GM19438 (cell line): ENCODE data around the gene RAP1GAP2.
"Not testable (repeated sequence)": the region's sequence is repeated elsewhere in the genome, so short reads cannot be mapped to it uniquely, and the experiment has no call there.

Experiments used
- ATAC-seq: cut with Tn5 transposase; IDR thresholded peaks from one replicate; pipeline ENCODE4 v1.9.1; 2021; ENCODE audit warnings: low read depth; ENCODE audit not compliant: unreplicated experiment

The RAP1GAP2 gene

DNA sequence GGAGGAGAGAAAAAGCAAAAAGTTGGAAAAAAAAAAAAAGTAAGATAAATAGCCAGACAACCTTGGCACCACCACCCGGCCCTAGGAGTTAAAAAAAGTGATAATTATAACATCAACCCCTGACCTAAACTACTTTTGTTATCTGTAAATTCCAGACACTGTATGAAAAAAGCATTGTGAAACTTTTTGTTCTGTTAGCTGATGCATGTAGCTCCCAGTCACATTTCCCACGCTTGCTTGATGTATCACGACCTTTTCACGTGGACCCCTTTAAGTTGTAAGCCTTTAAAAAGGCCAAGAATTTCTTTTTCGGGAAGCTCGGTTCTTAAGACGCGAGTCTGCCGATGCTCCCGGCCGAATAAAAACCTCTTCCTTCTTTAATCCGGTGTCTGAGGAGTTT is 10.9 kb upstream of the RAP1GAP2 start:
- not testable (repeated sequence) for ATAC-seq

DNA sequence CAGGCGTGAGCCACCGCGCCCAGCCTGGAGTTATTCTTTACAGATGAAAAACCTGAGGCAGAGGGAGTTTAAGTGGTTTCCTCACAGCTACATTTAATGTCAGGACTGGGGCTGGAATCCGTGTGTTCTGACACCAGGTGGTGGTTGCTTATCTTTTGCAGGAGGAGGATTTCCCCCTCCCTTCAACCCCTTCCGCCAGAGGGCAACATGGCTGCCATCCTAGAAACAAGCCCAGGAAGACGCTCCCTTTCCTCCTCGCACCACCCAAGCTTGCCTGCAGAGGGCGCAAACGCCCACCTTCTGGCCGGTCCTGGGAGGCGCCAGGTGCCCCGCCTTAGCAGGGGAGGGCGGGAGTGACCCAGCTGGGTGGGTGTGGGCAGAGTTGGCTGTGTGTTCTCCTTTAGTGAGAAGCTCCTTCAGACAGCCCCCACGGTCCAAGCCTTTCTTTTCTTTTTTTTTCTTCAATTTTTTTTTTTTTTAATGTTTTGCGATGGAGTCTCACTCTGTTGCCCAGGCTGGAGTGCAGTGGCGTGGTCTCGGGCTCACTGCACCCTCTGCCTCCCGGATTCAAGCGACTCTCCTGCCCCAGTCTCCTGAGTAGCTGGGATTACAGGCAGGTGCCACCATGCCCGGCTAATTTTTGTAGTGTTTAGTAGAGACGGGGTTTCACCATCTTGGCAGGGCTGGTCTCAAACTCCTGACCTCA is 9.9 kb upstream of the RAP1GAP2 start:
- ATAC-seq = peak; percentile 85

DNA sequence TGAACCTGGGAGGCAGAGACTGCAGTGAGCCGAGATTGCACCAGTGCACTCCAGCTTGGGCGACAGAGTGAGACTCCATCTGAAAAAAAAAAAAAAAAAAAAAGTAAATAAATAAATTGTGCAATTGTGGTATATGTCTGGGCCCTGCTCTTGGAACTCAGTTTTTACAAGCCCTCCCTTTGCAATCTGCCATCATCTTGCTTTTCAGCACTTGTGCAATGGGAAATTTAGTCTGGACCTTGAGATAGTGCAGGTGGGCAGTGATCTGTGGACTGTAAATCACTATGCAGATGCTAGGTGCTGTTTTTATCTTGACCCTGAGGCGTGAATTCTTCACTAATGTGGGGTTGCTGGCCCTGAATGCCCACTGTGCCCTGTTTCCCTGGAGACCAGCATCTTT is 6.5 kb upstream of the RAP1GAP2 start:
- ATAC-seq = no peak

DNA sequence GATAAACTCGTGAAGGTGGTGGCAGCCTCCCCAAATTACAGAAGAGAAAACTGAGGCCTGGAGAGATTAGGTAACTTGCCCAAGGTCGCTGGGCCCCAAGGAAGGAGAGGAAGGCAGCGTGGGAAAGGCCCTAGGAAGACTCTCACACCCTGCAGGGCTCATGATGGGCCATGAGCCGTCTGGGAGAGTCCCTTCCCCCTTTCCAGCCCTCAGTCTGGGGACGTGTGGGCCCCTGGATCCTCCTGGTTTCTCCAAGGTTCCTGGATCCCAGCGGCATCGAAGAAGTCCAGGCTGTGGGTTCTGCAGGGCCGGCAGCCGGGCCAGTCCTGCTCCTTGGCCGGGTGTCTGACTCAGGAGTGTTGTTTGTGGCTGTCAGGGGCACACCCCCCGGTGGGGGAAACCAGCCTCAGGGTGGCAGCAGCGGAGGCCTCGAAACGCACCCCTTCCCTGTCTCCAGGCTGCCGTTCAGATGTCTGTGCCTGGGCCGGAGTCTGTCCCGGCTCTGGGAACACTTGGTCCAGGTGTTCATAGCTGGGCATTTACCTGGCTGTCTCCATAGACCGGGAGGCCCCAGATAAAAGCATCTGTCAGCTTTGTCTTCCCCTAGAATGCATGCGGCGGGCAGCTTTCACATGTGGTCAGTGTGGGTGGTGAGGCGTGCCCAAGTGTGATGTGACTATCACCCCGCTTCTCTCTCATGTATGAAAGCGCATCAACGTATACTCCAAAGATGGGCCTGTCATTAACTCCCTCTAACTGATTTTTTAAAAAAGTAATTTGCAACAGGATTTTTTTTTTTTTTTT is 3.7 kb upstream of the RAP1GAP2 start:
- no peak for ATAC-seq

DNA sequence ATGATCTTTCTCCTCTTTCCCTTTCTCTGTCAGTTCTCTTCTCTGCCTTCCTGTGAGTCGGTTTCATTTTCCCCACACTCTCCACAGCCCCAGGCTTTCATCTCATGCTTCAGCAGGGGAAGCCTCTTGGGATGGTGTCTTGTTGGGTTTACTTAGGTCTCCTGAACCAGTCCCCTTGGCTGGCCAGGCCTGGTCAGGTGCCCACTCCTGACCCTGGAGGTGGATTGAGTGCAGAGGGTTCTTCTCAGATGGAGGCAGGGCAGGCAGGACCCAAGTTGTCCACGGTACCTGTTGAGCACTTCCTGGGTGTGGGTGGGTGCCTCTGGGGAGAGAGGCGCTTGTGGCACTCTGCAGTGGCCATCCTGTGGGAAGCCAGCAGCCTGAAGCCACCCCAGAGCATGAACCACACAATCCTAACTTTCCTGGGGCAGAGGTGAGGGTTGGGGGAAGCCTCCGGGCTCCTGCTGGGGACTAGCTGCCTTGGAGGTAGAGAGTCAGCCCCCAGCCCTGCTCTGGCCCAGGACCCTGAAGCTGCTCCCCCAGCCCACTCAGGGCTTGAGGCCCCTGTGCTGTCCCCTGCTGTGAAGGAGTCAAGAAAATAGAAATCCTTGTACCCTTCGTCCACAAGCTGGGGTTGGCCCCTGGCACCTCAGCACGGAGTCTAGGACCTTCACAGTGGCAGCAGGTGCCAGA is 2.0 kb upstream of the RAP1GAP2 start:
- no peak for ATAC-seq

DNA sequence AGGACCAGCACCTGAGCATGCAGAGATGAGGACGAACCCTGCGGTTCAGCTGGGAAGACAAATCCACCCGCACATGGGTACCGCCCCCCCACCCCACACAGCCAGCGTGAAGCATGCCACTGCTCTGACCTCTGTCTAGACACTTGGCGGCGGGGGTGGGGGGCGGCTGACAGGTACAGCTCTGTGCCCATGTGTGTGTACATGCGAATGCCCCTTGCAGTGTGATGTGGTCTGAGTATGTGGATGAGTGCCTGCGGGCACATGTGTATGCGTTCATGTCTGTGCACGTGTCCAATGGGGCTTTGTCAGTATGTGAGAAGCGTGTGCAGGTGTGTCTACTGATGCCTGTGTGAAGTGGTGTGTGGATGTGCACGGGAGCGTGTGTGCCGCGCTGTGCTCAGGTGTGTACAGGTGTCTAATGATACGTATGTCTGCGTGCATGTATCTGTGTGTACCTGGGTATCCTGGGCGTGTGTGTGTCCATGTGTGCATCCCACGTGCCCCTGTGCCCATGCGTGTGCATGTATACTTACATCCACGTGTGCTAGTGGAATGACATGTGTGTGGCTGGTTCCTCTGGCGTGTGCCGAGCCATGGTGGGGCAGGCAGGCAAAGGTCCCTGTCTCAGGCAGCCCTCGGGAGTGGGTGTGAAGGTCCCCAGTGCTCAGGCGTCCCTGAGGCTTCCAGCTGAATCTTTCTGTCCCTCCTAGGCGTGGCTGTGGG is 636 bp upstream of the RAP1GAP2 start:
- no peak for ATAC-seq

DNA sequence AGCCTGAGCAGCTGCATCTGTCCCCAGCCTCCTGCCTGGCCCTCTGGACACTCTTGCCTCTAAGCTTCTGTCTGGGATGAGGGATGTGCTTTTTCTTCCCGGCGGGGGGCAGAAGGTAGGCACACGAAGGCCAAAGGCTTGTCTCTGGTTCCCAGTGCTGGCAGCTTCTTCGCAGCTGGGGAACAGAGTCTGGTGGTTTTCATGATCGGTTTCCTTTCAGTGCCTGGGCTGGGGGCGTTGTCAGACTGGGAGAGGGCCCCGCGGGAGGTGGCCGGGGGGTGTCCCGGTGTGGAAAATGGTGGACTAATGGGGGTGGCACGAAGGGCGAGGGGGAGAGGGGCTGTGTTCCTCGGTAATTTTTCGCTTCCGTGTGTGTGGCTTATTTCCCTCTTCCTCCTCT is 988 bp downstream of the RAP1GAP2 start:
- ATAC-seq = no peak

DNA sequence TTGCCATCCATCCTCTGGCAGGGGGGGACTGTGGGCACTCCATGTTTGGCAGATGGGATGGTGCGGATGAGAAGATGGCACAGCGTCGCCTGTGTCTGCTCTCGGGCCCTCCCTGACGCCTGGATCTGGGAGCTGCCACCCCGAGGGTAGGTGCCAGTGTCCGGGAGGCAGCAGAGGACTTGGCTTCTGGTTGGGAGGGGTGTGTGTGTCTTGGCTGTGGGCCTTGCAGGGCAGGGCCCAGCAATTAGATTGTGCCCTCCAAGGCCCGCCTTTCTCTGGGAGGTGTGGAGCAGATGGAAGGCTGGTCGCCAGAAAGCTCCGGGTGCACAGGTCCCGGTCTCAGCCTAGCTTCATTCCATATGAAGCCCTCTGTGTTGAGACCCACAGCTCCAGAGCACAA is 1.4 kb downstream of the RAP1GAP2 start:
- ATAC-seq = no peak

DNA sequence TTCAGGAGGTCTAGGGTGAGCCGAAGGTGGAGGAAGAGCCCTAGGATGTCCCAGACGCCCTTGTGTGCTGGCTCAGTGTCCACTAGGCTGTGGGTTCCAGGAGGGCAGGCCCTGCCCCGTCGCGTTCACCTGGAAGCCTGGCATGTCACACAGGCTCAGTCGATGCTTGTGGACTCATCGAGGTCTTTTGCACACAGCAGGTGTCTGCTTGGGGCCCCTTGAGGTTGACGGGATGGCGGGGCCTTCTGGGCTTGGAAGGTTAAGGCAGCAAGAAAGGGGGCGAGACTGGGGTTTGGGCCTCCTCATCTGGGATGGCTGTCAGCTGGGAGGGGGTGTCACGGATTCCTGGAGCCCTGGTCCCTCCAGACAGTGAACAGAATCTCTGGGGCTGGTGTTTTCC is 1.9 kb downstream of the RAP1GAP2 start:
- no peak for ATAC-seq

DNA sequence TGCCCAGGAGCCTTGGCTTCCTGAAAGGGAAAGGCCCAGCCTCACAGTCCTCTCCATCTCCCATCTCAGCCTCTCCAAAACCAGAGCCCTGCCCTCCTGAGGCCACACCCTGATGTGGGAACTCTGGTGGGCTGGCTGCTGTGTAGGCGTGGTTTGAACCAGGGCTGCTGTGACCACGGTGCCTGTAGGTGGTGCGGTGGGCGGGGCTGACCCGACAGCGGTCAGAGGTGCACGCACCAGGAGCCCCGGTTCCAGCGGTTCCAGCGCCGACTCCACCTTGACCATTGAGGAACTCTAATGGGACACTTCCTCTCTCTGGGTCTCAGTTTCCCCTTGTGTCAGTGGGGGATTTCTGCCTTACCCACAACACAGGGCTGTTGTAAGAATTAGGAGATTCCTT is 2.4 kb downstream of the RAP1GAP2 start:
- ATAC-seq = no peak

DNA sequence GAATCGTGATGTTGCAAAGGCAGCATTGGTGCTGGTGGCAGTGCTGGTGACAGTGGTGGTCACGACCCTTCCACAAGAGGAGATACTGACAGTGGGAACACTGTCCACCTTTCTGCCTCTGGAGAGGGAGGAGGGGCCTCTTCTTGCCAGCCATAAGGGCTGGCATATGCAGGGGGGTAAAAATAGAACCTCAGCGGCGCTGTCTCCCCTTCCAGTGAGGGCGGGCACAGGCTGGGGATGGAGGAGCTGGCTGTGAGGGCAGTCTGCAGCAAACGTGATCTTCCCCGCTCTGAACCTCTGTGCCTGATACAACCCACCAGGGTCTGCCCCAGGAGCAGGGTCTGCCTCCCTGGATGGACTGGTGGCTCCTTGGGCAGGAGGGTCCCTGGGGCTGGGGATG is 3.4 kb downstream of the RAP1GAP2 start:
- no peak for ATAC-seq

DNA sequence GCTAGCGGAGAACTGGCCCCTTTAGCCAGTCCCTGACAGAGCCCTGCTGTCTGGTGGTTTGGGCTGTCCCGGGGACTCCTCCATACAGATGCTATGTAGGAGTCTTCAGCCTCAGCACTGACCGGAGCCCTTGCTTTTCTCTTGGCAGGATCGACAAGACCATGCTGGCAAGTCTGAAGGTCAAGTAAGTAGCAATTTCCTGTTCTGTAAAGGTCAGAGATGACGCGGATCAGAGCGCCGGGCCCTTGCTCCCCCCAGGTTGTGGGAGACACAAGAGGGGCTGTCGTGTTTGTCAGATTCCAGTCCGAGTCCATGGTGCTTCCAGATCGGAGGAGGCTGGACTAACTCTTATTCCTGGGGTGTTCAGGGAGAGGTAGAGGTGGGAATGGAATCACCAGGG is 4.1 kb downstream of the RAP1GAP2 start:
- no peak for ATAC-seq

DNA sequence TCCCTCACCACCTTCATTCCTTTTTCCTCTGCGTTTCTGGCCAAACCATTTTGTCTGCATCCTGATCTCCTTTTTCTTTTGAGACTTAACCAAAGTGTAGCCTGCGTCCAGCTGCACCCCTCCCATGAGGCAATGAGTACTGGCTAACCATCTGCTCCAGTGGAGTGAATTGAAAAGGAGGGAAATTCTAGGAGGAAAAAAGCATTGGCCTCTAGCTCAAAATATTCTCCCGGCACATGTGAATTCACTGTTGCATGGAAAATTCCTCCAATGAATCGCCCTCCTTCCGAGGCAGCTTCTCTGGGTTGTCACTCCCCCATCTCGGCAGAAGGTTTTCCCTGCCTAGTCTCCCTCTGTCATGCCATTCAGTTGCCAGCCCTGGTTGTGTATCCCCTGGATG is 5.6 kb downstream of the RAP1GAP2 start:
- no peak for ATAC-seq

DNA sequence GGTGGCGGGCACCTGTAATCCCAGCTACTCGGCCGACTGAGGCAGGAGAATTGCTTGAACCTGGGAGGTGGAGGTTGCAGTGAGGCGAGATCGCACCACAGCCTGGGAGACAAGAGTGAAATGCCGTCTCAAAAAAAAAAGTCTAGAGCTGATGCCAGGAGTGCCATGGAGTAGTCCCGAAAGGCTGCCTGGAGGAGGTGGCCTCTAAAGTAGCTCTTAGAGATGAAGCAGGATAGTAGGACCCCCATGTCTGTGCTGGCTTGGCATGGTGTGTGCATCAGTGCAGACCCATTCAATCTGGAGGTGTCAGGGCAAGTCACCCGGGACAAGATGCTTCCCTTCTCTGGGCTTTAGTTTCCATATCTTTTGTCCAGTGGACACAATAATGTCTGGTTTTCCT is 6.3 kb downstream of the RAP1GAP2 start:
- no peak for ATAC-seq

DNA sequence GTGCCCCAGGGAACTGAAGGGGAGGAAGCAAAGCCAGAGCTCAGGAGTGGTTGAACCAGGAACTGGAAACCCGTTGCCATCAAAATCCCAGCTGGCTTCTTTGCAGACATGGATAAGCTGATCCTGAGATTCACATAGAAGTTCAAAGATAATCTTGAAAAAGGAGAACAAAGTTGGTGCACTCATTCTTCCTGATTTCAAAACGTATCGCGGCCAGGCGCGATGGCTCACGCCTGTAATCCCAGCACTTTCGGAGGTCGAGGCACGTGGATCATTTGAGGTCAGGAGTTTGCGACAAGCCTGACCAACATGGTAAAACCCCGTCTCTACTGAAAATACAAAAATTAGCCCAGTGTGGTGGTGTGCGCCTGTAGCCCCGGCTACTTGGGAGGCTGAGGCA is 7.1 kb downstream of the RAP1GAP2 start:
- ATAC-seq = no peak

DNA sequence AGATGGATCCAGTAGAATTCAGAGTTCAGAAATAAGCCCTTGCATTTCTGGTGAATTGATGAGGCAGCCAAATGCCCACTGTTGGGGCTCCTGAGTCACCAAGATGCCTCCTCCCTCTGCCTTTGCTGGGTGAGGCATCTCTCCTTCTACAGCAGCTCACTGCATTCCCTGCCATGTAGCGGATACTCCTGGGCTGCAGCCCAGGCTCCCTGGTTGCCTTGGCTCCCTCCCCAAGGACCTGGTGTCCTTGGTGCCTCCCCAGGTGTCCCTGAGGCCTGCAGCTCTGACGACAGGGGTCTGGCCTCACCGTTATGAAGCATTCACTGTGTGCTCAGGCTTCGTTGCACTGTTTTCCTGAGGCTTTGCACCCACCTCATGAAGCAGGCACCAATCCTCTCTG is 7.7 kb downstream of the RAP1GAP2 start:
- ATAC-seq = no peak

DNA sequence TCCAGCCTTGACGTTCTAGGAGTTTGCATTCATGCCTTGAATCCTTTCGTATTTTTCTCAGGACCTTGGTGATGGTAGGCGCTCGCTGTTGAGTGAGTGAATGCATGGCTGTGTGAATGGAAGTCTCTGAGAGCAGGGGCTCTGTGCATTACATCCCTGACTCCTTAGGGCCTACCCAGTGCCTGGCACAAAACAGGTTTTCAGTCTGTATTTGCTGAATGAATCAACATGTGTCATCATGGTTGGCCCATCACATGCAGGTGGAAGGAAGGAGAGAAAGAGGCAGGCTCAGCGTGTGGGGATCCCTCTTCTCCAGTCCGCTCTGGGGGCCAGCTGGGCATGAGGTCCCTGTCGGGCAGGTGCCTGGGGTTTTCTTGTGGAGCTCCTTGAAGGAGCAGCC is 8.7 kb downstream of the RAP1GAP2 start:
- no peak for ATAC-seq

DNA sequence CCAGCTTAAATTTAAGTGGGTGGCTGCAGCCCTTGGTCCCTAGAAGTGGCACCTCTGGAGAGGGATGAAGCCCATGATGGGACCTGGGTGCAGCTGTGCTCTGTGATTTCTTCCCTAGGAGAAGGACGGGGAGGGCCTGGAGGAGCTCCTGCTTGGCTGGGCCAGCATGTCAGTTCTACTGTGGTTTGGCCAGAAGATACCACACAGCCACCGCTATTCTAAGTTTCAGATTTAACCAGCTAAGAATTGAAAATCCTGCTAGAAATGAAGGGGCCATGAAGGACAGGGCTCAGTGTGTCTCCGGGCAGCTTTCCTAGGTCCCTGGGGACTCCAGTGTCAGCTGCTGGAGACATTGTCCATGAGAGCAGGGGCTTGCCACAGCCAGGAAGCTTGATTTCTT is 9.7 kb downstream of the RAP1GAP2 start:
- no peak for ATAC-seq

DNA sequence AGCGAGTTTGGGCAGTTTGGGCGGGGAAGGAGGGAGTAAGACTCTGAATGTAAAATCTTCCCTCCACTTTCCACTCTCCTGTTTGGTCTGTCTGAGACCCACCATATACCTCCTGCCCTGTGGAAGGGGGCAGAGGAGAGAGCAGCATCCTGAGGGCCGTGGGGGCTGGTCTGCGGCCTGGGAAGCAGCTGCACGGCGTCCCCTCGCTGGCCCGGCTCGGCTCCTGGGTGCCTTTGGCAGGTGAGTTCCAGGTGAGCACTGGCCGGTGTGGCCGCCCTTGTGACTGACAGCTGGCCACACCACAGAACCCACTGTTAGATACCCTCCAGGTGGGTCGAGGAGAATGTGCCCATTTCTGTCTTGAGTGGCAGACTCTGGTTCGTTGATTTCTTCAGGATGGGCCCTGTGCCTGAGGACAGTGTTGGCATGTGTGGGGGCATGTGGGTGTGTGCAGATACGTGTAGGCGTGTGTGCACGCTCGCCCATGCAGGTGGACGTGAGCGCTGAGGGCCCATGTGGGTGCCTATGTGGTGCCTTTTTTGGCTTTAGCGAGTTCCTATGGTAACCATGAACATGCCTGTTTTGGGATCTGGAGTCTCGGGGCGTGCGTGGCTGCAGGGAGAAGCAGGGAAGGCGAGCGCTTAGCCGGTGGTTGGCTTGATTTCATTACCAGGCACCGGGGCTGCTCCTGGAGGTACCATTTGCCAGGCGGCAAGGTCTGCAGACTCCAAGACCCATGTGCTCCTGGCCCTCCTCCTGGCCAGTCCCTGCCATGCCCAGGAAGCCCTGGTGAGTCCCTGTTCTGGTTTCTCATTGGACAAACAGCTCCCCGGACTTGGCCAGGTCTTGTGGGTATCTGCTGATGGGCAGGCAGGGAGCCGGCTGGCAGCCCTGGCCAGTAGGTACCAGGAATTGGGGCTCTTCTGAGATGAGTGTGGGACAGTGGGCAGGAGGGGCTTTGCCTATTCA is 12.4 kb downstream of the RAP1GAP2 start:
- no peak for ATAC-seq

DNA sequence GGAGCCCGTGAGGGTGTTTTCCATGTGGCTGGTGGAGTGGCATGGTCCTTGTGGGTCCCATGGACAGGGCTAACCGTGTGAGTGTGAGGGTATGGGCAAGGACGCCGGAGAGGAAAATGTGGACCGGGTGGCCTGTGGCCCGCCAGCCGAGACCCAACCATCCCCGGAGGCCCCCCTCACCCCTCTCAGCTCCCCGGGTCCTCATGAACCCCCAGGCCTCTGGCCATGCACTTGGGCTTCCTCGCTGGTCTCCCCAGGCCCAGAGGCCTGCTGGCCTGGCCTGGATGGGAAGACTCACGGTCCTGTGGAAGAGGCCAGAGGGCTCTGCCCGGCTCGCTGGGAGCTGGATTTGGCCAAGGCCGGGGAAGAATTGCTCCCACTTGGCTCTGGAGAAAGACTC is 13.1 kb downstream of the RAP1GAP2 start:
- ATAC-seq = no peak
